Small intestine (tissue), 7 donors: ENCODE results near the gene PCNX2. TPM values are rescaled to one million over a fixed set of nuclear protein-coding genes. Genes with fewer than 3 reads are reported as not detected.
A peak's percentile ranks its signal among the peaks of the same experiment; 100 is the strongest.

ENCODE experiments used
- DNase-seq, 2 donors: peaks; one replicate each; pipeline versions ENCODE4 v3.0.0 to v3.0.0-alpha.2; 2013
- FAIRE-seq: peaks from 2 replicates; lab custom pipeline; 2012; peaks lifted over from hg19 to GRCh38; lab: Jason Lieb, UNC
- H3K27ac ChIP-seq, 3 donors: one replicate each; pipeline ENCODE4 v1.5.1; 2013; ENCODE audit warnings: low read length in 2 of 3, mild to moderate bottlenecking in 2 of 3, control low read depth in 1 of 3, inconsistent platforms in 1 of 3, low read depth in 1 of 3, moderate library complexity in 1 of 3
- H3K27me3 ChIP-seq, 3 donors: one replicate each; pipeline ENCODE4 v1.6.1; 2013; ENCODE audit warnings: low read length in 3 of 3, inconsistent platforms in 1 of 3; ENCODE audit not compliant: control insufficient read depth in 3 of 3, insufficient read depth in 3 of 3
- H3K36me3 ChIP-seq, 3 donors: one replicate each; pipeline ENCODE4 v1.6.1; 2013; ENCODE audit warnings: low read length in 3 of 3, inconsistent platforms in 1 of 3, low read depth in 1 of 3, mild to moderate bottlenecking in 1 of 3, moderate library complexity in 1 of 3; ENCODE audit not compliant: control insufficient read depth in 3 of 3, insufficient read depth in 2 of 3
- H3K4me1 ChIP-seq, 3 donors: one replicate each; pipeline ENCODE4 v1.6.1; 2013; ENCODE audit warnings: low read length in 2 of 3, inconsistent platforms in 1 of 3, low read depth in 1 of 3, mild to moderate bottlenecking in 1 of 3, moderate library complexity in 1 of 3; ENCODE audit not compliant: control insufficient read depth in 3 of 3, insufficient read depth in 2 of 3
- H3K4me3 ChIP-seq, 3 donors: one replicate each; pipeline ENCODE4 v1.5.1; 2013; ENCODE audit warnings: low read length in 3 of 3, control low read depth in 1 of 3, inconsistent platforms in 1 of 3, low read depth in 1 of 3, mild to moderate bottlenecking in 1 of 3, moderate library complexity in 1 of 3
- H3K9me3 ChIP-seq, 2 donors: one replicate each; pipeline ENCODE4 v1.6.1; 2013; ENCODE audit warnings: low read depth in 1 of 2, low read length in 1 of 2; ENCODE audit not compliant: control insufficient read depth in 2 of 2, insufficient read depth in 1 of 2
- WGBS, 3 donors: extraction: QIAGEN DNeasy Blood & Tissue Kit; methylation state at CpG; one replicate each; pipeline ENCODE4 v1.1.7; 2013; 5-methylcytosine and 5-hydroxymethylcytosine counted together
- polyA plus RNA-seq, 4 donors: library from polyadenylated mRNA; stranded (reverse) in 3 of 4; unstranded in 1 of 4; fragments of 200-250 nt in 3 of 4; fragments of 120-200 nt in 1 of 4; gene quantifications; one replicate each; pipeline versions ENCODE4 v1.2.1 to v1.2.3, GENCODE V29; 2013
- donor health status: healthy with polysubstance abuse.
- donor health status: control.
- donor health status: control.
- donor health status: Bipolar disorder and iron deficiency.
- donor health status: healthy.

PCNX2 gene
- polyA plus RNA-seq, 4 donors, result 1.3 to 18.1 (median 5.1) TPM

DNA sequence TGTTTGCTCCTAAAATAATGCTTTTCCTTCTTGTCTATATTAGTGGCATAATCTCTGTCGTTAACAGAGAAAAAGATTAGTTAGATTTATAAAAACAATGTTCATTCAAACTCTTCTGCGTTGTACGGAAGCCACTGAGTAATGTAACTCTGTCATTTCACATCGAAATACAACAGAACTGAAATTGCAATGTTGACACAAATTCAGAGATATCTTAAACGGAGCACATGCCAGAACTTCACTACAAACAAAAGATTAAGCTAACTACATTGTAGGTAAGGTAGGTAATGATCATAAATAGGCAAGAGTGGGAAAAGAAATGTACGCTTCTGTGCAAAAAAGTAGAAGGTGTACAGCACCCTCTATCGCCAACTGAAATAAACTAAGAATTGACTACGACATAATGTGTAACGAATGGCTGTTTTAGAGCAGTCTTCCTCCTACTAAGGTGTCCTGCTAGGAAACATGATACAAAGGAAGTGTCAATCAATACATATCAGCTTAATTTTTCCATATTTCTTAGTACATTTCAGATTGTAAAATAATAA is 56.6 kb downstream of the PCNX2 start:
- Histone ChIP-seq H3K4me3 (no peak overlapping the region), H3K36me3 (peaks cover 0 to 3% (median 0%) of the 10 kb centered on the region in 3 donors), H3K27me3 (no peaks in the 10 kb centered on the region), H3K9me3 (no peaks in the 10 kb centered on the region), H3K27ac (no peak overlapping the region), H3K4me1 (peaks cover 2 to 22% (median 10%) of the 10 kb centered on the region in 3 donors)
- DNase-seq (peak in 1 of 2 donors; percentile 45), FAIRE-seq (no peak)
- 78 to 93% (median 87%) methylated on average over 9 of the region's 9 CpGs for WGBS, 3 donors

DNA sequence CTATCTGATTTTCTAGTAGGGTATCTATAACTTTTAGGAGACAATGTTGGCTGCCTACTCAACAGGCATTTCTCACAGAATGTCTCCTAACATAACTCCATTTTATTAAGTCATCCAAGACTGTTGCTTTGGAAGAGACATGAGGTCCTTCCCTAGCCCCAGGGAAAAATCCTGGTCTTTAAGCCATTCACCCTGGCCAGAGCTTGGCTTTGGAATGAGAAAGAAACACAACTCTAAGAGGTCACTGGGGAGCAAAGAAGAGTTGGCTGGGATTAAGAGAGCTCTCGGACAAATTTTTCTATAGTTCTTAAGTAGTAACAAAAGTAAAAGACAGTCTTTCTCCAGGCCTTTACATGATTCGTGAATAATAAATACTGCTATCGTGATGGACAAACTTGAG is 57.9 kb downstream of the PCNX2 start:
- Histone ChIP-seq H3K27ac (no peak overlapping the region), H3K4me3 (no peak overlapping the region), H3K27me3 (no peaks in the 10 kb centered on the region), H3K9me3 (no peaks in the 10 kb centered on the region), H3K4me1 (peaks cover 2 to 11% (median 7%) of the 10 kb centered on the region in 3 donors), H3K36me3 (peaks cover 0 to 3% (median 0%) of the 10 kb centered on the region in 3 donors)
- WGBS, 3 donors, result 75 to 98% (median 95%) methylated on average over 3 of the region's 3 CpGs
- FAIRE-seq, result no peak
- DNase-seq, result no peak

DNA sequence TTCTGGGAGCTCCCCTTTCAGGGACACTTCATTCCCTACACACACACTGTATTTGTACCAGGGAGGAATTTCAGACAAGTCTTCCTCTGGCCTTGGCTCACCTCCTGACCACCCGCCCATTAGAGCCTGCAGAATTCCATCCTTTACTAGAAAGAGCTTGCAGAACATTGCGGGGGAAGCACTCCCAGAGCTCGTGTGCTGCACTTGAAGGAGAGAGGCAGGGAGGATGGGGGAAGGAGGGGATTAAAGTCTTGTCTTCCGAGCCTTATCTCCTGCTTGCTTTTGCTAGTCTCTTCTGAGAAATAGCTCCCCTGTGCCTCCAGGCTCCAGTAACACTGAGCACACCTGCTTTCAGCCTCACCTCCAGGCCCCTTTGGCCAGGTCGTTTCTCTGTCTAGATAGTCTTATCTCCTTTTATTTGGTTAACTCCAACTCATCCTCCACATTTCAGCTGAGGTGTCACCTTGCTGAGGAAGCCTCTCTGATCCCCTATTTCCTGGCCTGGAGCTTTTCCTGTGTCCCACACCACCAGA is 62.0 kb downstream of the PCNX2 start:
- H3K36me3 ChIP-seq, result peaks cover 0 to 3% (median 0%) of the 10 kb centered on the region in 3 donors
- no peaks in the 10 kb centered on the region for H3K9me3 ChIP-seq
- no peak for DNase-seq
- no peak overlapping the region for H3K4me3 ChIP-seq
- FAIRE-seq, result no peak
- no peak overlapping the region for H3K27ac ChIP-seq
- no peaks in the 10 kb centered on the region for H3K4me1 ChIP-seq
- H3K27me3 ChIP-seq, result no peaks in the 10 kb centered on the region
- WGBS, 3 donors, result 81 to 84% (median 83%) methylated on average over 5 of the region's 5 CpGs

DNA sequence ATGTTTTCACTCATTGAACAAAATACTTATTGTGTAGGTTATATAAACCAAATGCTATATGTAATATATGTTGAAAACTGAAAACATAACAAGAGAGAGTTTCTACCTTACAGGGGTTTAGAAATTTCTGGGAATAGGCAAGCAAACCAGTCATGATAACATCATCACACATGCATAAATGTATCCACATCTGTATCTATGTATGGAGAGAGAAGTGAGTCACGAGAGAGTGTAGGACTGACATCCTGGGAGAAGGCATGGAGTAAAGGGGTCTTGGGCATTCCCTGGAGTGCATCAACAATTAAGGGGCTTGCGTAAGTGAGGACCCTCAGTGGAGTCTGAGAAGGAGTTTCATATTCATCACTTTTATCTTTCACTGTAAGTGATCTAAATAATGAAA is 65.5 kb downstream of the PCNX2 start:
- FAIRE-seq, result no peak
- H3K9me3 ChIP-seq, result no peaks in the 10 kb centered on the region
- peaks cover 0 to 2% (median 0%) of the 10 kb centered on the region in 3 donors for H3K36me3 ChIP-seq
- no peak overlapping the region for H3K4me3 ChIP-seq
- H3K27me3 ChIP-seq, result no peaks in the 10 kb centered on the region
- WGBS, 3 donors, result 86 to 96% (median 93%) methylated on average over 2 of the region's 2 CpGs
- no peak overlapping the region for H3K27ac ChIP-seq
- H3K4me1 ChIP-seq, result no peaks in the 10 kb centered on the region
- no peak for DNase-seq

DNA sequence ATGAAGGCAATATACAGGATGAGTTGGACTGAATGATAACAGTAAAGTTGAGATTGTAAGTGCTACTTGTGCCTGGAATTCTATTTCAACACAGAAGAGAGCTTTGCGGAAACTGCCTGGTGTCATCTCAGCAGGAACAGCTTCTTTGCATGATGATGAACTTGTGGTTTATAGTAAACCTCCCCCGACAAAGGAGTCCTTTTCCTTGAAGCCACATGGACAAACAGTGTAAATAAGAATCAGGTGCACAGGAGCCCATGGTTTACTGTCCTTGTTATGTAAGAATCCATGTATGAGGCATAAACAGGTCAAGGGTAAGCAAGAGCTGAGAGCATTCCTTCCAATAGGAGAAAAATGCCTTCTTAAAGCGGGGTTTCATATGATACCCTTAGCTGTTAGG is 66.2 kb downstream of the PCNX2 start:
- DNase-seq, result no peak
- 94 to 96% (median 95%) methylated on average over 3 of the region's 3 CpGs for WGBS, 3 donors
- no peaks in the 10 kb centered on the region for H3K27me3 ChIP-seq
- H3K4me1 ChIP-seq, result no peaks in the 10 kb centered on the region
- H3K36me3 ChIP-seq, result peaks cover 0 to 2% (median 0%) of the 10 kb centered on the region in 3 donors
- no peak for FAIRE-seq
- H3K4me3 ChIP-seq, result no peak overlapping the region
- no peak overlapping the region for H3K27ac ChIP-seq
- no peaks in the 10 kb centered on the region for H3K9me3 ChIP-seq

DNA sequence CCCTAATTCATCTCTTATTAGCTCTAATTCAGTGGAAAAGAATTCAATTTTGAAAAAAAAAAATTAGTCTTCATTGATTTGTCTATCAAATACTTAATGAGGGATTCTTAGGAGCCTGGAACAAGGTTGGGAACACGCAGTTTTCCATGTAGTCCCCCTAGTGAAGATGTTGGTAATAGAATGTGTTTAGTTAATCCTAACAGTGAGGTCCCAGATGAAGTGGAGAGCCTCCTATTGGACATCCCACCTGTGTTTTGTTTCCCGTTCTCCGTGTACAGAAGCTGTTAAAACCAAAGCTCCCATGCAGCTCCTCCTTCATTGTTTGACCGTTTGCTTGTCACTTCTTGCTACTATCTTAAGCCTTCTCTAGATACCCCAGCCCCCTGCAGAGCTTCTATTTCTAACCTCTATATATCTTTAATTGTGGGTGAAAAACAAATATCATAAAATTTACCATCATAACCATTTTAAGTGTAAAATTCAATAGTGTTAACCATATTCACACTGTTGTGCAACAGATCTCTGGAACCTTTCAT is 67.5 kb downstream of the PCNX2 start:
- FAIRE-seq, result no peak

DNA sequence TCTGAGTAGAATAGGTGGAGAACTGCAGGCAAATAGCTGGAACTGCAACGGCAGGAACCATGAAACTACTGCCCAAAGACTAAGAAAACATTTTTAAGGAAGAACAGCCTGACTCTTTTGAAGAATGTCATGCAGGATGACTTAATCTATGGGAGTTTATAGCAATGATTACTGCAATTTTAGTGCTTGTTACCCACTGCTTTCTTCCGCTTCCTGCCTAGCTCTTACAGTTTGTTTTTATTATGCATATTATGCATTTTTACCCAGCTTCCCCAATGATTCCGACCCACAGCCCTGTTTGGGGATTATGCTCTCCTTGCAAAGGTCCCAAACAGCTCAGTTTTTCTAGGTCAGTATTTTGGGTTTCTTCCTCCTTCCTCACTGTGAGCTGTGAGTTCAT is 71.2 kb downstream of the PCNX2 start:
- Histone ChIP-seq H3K27me3 (no peaks in the 10 kb centered on the region), H3K4me3 (no peak overlapping the region), H3K9me3 (peaks cover 0 to 2% of the 10 kb centered on the region in 2 donors), H3K27ac (no peak overlapping the region), H3K4me1 (no peaks in the 10 kb centered on the region), H3K36me3 (peaks cover 0 to 2% (median 0%) of the 10 kb centered on the region in 3 donors)
- DNase-seq, result no peak
- WGBS, 3 donors, result 80 to 92% (median 85%) methylated on average over 3 of the region's 3 CpGs
- no peak for FAIRE-seq

More for the DNA sequence above, 67.5 kb downstream of the PCNX2 start:
- WGBS, 3 donors, result 88 to 91% (median 91%) methylated on average over 4 of the region's 4 CpGs
- H3K27ac ChIP-seq, result no peak overlapping the region
- no peak for DNase-seq
- no peaks in the 10 kb centered on the region for H3K27me3 ChIP-seq
- H3K4me3 ChIP-seq, result no peak overlapping the region
- peaks cover 0 to 2% (median 0%) of the 10 kb centered on the region in 3 donors for H3K36me3 ChIP-seq
- H3K9me3 ChIP-seq, result no peaks in the 10 kb centered on the region
- no peaks in the 10 kb centered on the region for H3K4me1 ChIP-seq

DNA sequence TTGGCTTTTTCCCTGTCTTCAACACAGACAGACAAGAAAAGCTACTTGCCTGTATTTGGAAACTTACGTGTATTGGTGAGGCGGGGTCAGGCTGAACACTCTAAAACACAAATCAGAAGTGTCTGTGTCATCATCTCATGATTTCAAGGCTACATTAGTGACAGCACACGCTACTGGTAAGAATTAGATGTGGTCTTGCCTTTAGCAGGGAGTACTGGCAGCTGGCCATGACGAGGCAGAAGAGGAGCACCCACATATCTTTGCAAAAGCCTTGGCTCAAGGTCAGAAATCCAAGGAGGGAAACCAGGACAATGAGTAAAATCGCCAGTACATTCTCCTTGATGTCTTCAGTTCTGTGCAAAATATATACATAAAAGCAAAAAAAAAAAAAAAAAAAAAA is 77.7 kb downstream of the PCNX2 start:
- peaks cover 0 to 2% of the 10 kb centered on the region in 2 donors for H3K9me3 ChIP-seq
- no peak for DNase-seq
- no peak overlapping the region for H3K27ac ChIP-seq
- H3K4me1 ChIP-seq, result peaks cover 0 to 2% (median 0%) of the 10 kb centered on the region in 3 donors
- no peak overlapping the region for H3K4me3 ChIP-seq
- FAIRE-seq, result no peak
- whole genome bisulfite sequencing, 3 donors, result 91 to 96% (median 95%) methylated on average over 5 of the region's 5 CpGs
- no peaks in the 10 kb centered on the region for H3K27me3 ChIP-seq
- H3K36me3 ChIP-seq, result no peaks in the 10 kb centered on the region
